Measurements from ENCODE around the gene GRIA1. TPM values are rescaled to one million over a fixed set of nuclear protein-coding genes. Genes with fewer than 3 reads are reported as not detected.

The GRIA1 gene
- total RNA-seq, 1 donor from 2014 or later: 1.6 TPM

GRCh38 chr5:153520952-153521351 lies 30.5 kb downstream of the GRIA1 start:
- Mint-ChIP-seq H3K27ac (ENCODE audit: unreplicated experiment) (no peak overlapping the region), H3K27me3 (ENCODE audit: low read depth) (no peaks in the 10 kb centered on the region), H3K36me3 (ENCODE audit: low read depth) (no peaks in the 10 kb centered on the region), H3K4me1 (peaks cover 35% of the 10 kb centered on the region), H3K9me3 (no peaks in the 10 kb centered on the region), H3K4me3 (no peak overlapping the region)
- TF ChIP-seq, protein P1, sequence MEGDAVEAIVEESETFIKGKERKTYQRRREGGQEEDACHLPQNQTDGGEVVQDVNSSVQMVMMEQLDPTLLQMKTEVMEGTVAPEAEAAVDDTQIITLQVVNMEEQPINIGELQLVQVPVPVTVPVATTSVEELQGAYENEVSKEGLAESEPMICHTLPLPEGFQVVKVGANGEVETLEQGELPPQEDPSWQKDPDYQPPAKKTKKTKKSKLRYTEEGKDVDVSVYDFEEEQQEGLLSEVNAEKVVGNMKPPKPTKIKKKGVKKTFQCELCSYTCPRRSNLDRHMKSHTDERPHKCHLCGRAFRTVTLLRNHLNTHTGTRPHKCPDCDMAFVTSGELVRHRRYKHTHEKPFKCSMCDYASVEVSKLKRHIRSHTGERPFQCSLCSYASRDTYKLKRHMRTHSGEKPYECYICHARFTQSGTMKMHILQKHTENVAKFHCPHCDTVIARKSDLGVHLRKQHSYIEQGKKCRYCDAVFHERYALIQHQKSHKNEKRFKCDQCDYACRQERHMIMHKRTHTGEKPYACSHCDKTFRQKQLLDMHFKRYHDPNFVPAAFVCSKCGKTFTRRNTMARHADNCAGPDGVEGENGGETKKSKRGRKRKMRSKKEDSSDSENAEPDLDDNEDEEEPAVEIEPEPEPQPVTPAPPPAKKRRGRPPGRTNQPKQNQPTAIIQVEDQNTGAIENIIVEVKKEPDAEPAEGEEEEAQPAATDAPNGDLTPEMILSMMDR (conservative IDR thresholded peaks at IDR 0.05): no peak
- DNase-seq (ENCODE audit: low read depth, low spot score): no peak

DNA sequence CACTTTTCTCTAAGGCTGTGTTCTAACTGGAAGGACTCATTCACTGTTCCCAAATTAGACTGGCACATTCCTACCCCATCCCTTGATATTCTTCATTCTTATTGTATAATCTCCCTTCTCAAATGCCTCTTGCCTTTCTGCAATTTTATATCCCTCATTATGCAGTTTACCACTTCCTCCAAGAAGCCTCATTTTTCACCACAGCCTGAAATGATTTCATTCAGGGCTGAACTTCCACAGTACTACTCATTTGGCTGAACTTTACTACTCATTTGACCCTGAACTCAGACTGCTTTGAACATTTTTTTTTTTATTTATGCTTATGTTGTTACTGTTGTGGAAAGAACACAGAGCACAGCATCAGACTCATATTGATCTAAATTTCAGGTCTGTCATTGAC lies 32.7 kb downstream of the GRIA1 start:
- Mint-ChIP-seq H3K9me3 (no peaks in the 10 kb centered on the region), H3K36me3 (ENCODE audit: low read depth) (no peaks in the 10 kb centered on the region), H3K27me3 (ENCODE audit: low read depth) (no peaks in the 10 kb centered on the region), H3K27ac (ENCODE audit: unreplicated experiment) (no peak overlapping the region), H3K4me1 (peaks cover 16% of the 10 kb centered on the region), H3K4me3 (no peak overlapping the region)
- TF ChIP-seq, protein P1 (conservative IDR thresholded peaks at IDR 0.05): no peak
- DNase-seq (ENCODE audit: low read depth, low spot score): no peak

- H3K4me1 Mint-ChIP-seq: peaks cover 16% of the 10 kb centered on the region
- no peaks in the 10 kb centered on the region for H3K36me3 Mint-ChIP-seq (ENCODE audit: low read depth)
- TF ChIP-seq, protein P1 (conservative IDR thresholded peaks at IDR 0.05): no peak
- no peaks in the 10 kb centered on the region for H3K27me3 Mint-ChIP-seq (ENCODE audit: low read depth)
- H3K4me3 Mint-ChIP-seq: no peak overlapping the region
- no peak overlapping the region for H3K27ac Mint-ChIP-seq (ENCODE audit: unreplicated experiment)
- DNase-seq (ENCODE audit: low read depth, low spot score): no peak
- no peaks in the 10 kb centered on the region for H3K9me3 Mint-ChIP-seq
These were observed 33.4 kb downstream of the GRIA1 start for GRCh38 chr5:153523831-153524230.

DNA sequence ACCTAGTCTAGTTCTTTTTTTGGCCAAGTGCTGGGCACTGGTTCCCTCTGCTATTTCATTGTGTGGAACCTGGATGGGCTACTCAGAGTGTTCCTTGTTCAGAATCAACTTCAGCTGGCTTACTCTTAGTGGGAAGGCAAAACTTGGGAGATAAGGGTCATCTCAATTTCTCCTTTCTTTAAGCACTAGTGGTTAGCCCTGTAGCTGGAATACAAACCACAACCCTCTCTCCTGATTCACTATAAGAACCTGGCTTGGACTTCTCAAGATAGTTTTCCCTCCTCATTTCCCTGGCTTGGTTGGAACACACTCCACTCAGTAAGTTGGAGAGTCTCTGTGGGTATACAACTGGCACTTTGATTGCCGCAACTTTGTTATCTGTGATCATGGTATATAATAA lies 35.1 kb downstream of the GRIA1 start:
- H3K36me3 Mint-ChIP-seq (ENCODE audit: low read depth): no peaks in the 10 kb centered on the region
- TF ChIP-seq, protein P1 (conservative IDR thresholded peaks at IDR 0.05): no peak
- H3K4me3 Mint-ChIP-seq: no peak overlapping the region
- no peaks in the 10 kb centered on the region for H3K27me3 Mint-ChIP-seq (ENCODE audit: low read depth)
- peaks cover 9% of the 10 kb centered on the region for H3K4me1 Mint-ChIP-seq
- H3K9me3 Mint-ChIP-seq: no peaks in the 10 kb centered on the region
- no peak overlapping the region for H3K27ac Mint-ChIP-seq (ENCODE audit: unreplicated experiment)
- DNase-seq (ENCODE audit: low read depth, low spot score): no peak

- DNase-seq (ENCODE audit: low read depth, low spot score): no peak
- no peak overlapping the region for H3K27ac Mint-ChIP-seq (ENCODE audit: unreplicated experiment)
- H3K4me3 Mint-ChIP-seq: no peak overlapping the region
- H3K4me1 Mint-ChIP-seq: no peaks in the 10 kb centered on the region
- TF ChIP-seq, protein P1 (conservative IDR thresholded peaks at IDR 0.05): no peak
- H3K27me3 Mint-ChIP-seq (ENCODE audit: low read depth): no peaks in the 10 kb centered on the region
- H3K9me3 Mint-ChIP-seq: no peaks in the 10 kb centered on the region
- H3K36me3 Mint-ChIP-seq (ENCODE audit: low read depth): no peaks in the 10 kb centered on the region
These were observed 40.1 kb downstream of the GRIA1 start for GRCh38 chr5:153530357-153531143.
